ENCODE measurements around the gene CXCL12.

CXCL12 gene

DNA sequence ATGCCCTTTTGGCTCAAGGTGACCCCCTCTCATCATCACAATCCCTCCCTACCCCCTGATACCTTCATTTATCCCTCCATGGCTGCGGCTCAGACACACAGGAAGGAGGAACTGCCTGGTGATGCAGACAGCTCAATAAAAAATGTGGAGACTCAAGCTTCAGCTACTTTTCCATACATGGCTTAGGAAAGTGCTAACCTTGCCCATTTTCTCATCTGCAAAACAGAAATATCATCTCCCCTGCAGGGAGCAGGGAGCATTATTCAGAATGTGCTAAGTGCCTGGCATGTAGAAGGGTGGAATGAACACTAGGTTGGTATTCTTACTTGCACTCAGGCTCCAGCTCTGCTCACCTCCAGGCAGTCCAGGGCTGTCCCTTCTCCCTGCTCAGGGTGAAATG, 23.8 kb downstream of the CXCL12 start:
- no peak for DNase-seq

DNA sequence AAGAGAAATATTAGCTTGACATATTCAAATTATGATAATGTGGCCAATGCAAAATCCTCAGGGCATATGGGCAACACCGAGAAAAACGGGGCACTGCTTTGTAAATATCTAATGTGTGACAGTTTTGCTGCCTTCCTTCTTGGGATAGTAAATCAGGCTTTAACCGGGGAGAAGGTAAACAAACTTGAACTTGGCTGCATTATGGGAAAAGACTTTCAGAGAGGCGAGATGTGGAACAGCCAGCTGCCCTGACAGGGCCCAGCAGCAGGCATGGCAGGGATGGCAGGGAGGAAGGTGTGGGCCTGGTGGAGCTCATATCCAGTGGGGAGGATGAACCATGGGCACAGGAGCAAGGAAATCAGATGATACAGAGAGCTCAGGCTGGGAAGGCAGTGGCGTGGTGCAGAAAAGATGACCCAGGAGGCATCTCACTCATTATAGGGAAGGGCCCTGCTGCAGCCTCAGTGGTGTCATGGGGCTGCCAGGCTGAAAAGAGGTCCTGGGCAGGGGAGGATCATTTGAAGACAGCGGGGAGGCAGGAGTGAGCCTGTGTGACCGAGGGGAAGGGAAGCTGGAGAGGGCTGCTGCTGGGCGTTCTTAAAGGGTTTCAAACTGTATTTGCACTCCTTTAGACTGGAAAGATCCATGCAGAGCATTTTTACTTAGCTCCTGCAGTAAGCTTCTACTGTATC, 26.7 kb downstream of the CXCL12 start:
- DNase-seq: no peak

DNA sequence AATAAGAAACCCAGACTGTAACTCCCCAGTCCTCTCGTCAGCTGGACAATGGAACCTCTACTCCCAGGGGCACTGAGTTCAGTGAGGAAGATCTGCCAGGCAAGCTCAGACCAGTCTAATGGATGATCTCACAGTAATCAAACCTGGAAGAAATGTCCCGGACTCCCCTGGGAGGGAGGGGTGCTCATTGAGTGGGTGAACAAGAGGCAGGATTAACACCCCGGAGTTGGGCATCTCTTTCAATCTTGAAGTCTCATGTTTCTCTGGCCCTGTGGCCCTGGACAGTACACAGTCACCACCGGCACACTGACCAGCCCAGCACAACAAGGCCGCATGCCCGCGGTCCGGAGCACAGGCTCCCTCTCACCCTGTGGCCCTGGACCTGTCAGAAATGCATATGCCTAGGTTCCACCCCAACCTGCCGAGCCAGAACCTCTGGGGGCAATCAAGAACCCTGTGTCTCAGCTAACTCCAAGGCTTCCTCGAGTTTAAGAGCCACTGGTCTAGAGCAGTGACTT, 27.8 kb downstream of the CXCL12 start:
- no peak for DNase-seq

DNA sequence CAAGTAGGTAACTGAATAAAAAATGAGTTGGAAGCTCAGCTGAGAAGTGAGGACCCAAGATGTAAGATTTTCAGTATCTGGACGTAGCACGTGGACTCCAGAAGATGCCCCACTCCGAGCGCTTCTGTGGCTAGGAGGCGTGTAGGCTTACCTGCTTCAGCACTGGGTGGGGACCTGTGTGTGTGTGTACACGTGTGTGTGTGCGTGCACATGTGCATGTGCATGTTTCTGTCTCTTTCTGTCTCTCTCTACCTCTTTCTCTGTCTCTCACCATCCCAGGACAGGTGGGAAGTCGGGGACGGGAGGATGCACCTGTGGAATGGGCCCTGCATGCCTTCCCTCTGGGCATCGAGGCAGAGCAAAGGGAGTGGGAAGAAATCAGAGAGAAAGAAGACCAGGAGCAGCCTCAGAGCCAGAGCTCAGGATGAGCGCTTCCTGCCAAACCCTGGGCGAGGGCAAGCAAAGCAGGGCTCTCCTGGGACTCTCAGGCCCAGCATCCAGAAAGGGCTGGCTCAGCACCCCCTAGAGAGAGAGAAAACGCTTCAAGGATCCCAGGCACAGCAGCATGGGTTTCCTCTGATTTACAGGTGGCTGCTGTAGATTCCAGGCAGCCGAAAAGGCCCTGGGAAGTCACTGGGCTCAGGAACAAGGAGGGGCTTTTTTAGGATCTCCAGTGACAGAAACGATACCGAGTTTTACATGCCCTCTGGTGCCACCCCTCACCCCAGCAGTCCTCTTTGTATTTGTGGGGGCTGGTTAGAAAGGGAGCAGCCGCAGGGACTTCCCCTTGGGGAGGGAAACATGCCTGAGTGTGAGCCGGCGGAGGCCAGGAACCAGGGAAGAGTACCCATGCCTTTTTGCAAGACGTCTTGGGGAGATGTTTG, 28.5 kb downstream of the CXCL12 start:
- no peak for DNase-seq

DNA sequence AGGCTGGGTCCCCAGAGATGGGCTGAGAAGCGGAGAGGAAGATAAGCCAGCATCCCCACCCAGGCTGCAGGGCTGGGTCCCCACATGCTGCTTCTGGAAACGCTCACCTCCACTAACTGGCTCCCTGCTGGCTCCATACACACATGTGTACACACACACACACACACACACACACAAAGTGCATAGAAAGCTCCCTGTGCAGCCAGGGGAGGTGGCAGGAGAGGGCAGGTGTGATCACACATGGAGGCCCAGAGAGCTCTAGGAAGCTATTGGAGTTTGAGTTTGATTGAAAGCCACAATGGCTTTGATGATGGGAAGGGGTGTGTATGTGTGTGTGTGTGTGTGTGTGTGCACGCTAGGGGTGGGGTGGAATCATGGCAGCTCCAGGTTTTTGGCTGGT, 29.3 kb downstream of the CXCL12 start:
- no peak for DNase-seq

DNA sequence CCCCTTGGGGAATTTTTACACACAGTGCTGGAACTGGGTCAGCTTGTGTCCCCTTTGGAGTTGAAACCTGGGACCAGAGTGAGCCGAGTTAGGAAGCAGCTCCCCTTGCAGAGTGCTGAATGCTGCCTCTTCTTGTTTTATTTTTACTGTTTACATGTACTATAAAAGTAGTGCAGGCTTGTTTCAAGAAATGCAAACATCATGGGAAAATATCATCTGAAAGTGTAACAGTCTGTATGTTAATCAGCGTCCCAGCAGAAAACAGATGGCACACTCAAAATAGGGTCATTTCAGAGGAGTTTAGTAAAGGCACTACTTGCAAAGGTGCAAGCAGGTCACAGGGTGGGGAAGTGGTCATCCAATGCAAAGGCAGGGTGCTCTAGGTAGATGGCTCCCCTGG, 30.1 kb downstream of the CXCL12 start:
- DNase-seq: no peak

DNA sequence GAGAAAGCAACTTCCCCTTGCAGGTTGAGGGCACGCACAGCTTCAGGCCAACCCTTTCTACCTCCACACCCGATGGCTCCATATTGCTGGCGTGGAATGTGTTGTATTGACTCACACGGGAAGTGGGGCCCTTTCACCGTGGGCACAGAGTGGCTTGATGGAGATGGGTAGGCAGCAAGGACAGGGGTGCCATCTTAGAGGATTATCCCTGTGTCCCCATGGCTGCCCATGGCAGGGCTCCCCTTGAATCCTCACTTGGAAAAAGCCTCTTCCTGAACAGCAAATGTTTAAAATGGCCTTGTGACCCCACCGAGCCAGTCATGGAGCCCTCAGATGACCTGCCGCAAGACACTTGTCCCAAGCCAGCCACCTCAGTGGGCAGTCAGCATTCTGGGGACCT, 31.2 kb downstream of the CXCL12 start:
- DNase-seq: no peak

DNA sequence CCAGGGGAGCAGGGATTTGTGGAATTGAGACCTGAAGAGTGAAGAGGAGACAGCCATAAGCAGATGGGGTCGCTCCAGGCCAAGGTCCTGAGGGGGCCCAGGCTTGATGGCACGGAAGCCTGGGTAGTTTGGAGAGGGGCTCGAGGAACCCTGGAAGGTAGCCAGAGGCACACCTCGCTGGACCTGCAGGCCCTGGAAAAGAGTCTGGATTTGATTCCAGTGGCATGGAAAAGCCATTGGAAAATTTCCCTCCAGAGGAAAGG, 31.8 kb downstream of the CXCL12 start:
- no peak for DNase-seq

DNA sequence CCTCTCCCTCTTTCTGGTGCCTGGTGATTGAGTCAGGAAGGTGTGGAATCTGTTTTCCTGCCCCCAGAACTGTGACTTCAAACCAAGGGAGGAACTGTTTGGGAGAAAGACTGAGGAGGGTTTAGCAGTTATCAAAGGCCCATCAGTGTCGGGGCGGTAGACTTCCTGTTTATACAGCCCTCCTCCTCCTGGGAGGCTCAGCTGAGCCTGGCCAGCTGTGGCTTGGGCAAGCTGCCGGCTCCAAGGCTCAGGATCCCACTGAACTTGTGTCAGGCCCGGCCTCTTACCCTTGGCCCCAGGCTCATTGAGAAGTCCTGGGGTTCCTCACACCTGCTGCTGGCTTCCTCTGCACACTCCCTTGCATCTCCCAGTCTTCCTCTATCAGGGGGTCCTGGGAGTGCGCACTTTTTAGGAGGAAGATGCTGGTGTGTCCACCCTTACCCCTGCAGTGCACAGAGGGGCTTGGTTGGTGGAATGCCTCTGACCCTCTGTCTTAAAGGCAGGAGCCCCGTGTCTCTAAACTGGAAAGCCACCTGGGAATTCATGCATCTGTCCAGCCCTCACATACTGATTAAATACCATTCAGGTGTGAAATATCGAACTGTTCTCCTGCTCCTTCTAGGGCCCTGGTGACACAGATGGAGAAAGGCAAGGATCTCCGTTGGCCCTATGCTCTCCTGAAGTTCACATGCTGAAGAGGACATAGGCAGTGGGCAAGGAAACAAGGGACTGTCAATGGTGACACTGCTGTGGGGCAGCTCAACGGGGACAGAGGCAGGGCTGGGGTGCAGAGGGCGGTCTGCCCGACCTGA, 32.4 kb downstream of the CXCL12 start:
- DNase-seq: no peak

DNA sequence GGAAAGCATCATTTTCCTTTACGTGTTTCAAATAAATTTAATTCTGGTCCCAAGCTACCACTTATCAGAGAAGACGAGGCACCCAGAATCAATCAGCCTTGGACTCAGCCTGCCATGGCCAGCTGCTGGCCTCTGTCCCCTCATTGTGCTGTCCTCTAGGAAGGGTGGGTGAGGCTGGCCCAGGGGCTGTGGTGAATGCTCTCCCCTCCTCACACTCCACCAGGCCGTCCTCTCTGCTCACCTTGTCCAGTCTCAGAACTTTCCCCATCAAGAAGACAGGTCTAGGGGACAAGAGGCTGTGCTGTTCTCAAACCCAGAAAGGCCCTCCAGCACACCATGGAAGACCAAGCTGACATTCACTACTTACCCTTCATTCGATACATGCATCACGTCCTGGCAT, 36.4 kb downstream of the CXCL12 start:
- DNase-seq: no peak

DNA sequence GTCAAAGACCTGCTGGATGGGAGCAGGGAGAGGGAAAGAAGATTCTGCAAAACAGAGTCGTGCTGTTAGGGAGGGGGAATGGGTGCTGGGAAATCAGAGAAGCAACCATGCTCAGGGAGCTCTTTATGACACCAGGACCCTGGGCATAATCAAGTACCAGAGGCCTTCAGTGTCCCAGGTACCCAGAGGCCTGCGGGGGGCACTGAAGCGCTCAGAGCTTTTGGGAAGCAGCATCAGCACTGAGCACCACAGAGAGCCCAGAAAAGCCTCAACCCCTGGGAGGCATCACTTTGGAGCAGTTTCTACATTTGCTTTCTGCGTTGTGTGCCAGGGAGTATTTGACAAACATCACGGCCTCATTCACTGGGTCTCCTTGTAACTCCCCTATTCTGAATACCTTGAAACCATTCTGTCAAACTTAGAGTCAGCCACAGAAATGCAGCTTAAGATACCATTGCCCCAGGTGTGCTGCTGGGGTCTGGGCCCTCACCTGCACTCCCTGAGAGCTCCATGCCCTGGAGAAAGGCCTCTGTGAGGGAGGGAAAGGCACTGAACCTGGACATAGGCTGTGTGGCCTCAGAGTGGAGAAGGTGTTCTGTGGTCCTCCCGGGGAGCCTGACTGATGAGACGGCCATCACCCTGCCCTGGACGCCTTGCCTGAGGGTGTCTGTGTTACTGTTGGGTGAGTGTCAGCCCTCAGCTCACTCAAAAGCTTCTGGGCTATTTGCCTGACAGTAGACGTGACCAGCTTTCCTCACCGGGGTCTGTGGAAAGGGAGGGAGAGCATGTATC, 37.1 kb downstream of the CXCL12 start:
- DNase-seq: no peak

DNA sequence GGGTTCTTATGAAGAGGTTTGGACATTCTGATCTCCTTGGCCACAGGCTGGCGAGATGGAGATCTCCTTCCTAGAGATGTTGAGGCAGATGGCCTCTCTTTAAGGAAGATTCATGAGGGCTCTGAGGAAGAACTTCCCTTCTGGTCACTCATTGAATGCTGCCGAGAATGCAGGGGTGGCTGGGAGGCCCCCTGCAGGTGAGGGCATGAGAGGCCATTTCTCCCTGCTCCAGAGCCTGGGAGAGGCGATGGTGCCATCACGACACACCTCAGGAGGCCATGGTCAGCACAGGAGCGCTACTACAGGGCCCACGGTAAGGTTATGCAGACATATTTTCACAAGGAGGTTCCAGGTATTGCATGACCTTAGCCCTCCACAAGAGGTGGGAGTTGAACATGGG, 40.2 kb downstream of the CXCL12 start:
- DNase-seq: no peak

DNA sequence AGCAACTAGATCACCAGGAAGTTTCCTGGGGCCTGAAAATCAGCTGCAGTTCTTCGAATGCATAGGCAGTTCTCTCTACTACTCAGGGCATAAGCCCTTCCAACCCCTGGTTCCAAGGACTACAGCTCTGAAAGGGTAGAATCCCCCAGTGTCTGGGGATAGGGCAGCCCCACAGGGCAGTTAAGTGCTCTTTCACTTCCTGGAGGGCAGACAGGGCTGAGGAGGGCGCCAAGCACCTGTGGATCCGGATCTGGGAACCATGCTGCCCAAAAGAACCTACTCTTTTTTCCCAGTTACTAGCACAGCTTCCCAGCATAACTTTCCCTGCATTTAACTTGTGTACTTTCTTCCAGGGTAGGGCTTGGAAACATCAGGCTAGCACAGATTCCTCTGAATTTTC, 41.1 kb downstream of the CXCL12 start:
- no peak for DNase-seq

DNA sequence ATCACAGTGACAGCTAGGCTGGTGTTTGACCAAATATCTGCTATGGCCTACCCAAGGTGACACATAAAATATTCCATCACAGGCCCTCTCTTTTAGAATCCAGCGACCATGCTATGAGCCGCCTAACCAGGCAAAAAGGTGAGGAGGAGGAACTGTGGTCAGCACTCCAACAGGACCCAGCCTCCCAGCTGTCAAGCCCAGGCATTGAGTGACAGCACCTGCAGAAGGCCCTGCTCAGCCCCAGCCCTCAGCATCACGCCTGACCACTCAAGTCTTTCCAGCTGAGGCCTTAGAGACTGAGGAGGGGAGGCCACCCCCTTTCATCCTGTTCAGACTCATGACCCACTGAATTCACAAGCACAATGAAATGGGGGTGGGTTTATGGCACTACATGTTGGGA, 43.0 kb downstream of the CXCL12 start:
- DNase-seq: no peak

DNA sequence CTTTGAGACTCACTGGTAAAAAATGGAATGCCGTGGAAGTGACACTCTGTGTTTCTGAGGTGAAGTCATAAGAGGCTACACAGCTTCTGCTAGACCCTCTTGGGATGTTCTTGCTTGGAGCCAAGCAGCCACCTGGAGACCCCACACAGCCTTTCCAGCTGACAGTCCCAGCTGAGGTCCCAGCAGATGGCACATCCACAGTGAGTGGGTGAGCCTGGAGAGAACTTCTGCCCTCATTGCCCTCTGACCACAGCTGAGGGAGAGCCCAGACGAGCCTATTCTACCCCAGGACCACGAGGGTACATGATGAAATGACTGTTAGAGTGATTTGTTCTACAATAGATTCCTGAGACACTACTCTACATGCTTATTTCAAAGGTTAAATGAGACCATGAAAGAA, 44.3 kb downstream of the CXCL12 start:
- DNase-seq: no peak

DNA sequence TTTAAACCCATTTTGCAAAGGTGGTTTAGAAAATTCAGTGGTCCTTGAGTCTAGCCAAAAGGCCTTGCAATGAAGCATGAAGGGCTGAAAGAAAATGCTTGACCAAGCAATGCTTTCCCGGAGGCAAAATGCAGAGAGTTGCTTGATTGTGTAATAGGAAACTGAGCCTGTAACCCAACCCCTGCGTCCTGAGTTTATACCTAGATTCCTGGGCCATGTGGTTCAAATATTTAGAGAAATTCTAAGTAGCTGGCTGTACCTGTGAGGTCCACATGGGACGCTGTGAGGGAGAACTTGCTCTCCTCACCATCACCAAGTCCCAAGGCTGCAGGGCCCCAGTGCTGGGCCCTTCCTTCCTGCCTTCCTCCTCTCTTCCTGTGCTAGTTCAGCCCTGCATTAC, 45.7 kb downstream of the CXCL12 start:
- DNase-seq: no peak

DNA sequence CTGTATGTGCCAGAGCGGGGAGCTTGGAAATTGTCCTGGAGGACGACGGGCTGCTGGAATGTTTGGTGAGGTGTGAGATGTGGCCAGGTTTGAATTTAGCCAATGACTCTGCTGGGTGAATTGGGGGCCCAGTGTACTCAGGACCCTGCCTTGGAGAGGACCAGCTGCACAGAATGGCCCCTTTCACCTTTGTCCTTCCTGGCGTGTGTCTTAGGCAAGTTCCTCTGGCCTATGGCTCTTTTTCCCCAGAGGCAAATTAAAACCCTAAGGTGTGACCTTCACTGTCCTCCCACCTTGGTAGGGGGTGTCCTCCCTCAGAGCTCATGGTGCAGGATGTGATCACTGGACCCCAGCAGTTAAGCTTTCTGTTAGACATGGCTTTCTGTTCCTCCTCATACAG, 47.8 kb downstream of the CXCL12 start:
- no peak for DNase-seq

DNA sequence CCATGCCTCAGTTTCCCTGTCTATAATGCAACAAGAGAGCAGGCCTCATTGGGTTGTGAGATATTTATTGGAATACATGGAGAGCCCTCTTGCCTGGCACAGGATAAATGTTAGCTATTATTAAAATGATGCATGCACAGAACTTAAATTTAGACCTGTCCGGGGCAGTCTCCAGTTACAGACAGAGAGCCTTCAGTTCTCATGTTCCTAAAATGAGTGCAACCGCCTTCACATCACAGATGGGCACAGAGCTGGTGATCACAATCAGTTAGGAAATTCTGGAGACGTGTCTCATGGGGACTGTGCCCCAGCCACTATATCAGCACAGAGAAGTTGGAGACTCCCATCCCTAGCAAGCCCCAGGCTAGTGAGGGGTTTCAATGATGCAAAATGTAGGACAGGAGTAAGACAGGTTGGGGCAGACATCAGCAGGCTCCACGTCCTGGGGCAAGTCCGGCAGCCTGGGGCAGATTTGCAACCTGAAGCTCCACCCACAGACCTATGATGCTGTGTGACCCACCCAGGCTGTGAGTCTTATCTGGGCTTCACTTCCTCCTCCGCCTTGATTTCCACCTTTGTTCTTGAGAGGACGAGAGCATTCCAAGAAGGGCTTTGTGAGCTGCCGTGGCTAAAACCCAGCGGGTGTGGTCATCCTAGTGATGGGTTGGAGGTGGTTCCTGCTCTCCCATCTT, 49.4 kb downstream of the CXCL12 start:
- no peak for DNase-seq

DNA sequence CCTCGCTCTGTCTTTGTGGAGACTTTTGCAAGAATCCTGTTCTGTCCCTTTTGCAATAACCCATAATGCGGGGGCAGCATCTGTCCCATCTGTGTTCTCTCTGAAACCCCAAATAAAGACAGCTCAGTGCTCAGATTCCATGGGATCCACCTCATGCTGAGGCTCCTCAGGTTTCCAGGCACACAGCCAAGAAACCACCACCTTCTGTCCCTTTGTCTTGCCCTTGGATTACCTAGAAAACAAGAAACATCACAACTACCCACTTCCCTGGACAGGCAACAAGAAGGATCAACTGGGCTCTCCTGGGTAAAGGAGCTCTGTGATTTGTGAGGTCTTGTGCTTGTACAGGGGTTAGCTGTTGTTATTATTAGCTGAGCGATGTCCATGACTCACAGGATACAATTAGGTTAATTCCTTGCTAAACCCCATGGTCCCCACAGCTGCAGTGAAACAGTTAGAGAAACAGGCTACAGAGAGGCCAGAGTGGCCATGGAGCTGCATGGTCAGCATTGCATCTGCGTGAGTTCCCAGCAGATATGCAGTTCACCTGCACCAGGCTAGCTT, 50.2 kb downstream of the CXCL12 start:
- no peak for DNase-seq

DNA sequence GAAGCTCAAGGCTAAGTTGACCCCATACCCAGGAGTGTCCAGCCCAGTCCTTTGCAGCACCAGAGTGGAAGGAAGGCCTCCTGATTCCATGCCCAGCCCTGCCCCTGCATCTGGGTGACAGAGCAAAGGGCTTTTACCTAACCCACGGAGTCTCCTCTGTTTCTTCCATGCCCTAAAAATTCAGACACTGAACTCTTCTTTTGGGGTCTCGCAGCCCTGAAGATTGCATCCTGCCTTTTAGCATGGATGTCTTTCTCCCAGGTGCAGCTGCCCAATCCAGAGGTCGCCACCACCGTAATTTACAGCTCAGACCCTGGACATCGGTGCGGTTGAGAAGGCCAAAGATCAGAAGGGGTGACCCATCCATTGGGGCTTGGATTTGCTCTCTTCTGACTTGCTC, 50.8 kb downstream of the CXCL12 start:
- DNase-seq: no peak

DNA sequence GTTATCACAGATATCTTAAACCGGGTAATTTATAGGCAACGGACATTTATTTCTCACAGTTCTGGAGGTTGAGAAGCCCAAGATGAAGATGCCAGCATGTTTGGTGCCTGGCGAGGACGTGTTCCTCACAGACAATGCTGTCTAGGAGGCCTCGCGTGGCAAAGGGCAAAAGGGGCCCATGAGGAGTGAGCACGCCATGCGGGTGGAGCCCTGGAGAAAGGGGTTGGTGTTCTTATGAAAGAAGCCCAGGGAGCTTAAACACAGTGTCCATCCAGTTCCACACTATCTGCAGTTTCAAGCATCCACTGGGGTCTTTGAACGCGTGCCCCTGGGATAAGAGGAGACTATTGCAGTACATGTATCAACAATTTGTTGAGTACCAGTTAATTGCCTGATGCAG, 51.4 kb downstream of the CXCL12 start:
- DNase-seq: no peak

DNA sequence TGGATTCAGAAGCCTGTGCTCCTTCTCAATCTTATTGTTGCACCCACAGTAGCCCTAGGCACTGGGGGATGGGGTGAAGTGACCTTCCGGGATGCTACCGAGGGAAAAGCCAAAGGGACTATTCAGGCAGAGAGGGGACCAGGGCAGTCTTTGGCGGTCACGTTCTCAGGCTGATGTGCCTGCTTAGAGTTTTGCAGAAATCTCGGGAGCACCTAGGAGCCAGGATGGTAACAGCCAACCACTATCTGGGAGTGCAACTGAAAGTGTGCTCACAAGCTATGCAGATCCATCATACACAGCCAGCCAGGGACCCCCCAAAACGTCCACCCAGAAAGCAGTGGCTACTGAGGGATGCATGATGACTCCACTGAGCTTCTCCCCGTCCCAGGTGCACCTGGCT, 52.4 kb downstream of the CXCL12 start:
- no peak for DNase-seq

Measured in DMS153 (cell line).